ENCODE results near the gene RAPH1.

DNA sequence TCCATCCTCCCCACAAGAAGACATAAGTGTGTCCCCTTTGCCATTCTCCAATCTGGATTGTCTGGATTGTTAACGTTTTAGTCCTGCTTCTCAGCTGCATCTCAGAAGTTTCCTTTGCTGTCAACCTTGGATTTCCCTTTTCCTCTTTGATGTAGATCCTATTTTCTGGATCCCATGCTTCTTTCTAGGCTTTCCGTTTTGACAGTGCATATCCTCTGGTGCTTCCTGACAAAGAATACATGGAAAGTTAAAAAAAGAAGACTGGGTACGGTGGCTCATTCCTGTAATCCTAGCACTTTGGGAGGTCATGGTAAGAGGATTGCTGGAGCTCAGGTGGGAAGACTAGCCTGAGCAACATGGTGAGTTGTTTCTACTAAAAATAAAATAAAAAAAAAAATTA lies 180.1 kb downstream of the RAPH1 start:
- TF ChIP-seq, protein P1, sequence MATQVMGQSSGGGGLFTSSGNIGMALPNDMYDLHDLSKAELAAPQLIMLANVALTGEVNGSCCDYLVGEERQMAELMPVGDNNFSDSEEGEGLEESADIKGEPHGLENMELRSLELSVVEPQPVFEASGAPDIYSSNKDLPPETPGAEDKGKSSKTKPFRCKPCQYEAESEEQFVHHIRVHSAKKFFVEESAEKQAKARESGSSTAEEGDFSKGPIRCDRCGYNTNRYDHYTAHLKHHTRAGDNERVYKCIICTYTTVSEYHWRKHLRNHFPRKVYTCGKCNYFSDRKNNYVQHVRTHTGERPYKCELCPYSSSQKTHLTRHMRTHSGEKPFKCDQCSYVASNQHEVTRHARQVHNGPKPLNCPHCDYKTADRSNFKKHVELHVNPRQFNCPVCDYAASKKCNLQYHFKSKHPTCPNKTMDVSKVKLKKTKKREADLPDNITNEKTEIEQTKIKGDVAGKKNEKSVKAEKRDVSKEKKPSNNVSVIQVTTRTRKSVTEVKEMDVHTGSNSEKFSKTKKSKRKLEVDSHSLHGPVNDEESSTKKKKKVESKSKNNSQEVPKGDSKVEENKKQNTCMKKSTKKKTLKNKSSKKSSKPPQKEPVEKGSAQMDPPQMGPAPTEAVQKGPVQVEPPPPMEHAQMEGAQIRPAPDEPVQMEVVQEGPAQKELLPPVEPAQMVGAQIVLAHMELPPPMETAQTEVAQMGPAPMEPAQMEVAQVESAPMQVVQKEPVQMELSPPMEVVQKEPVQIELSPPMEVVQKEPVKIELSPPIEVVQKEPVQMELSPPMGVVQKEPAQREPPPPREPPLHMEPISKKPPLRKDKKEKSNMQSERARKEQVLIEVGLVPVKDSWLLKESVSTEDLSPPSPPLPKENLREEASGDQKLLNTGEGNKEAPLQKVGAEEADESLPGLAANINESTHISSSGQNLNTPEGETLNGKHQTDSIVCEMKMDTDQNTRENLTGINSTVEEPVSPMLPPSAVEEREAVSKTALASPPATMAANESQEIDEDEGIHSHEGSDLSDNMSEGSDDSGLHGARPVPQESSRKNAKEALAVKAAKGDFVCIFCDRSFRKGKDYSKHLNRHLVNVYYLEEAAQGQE (IDR thresholded peaks at IDR 0.05; ENCODE audit: borderline replicate concordance), result no peak
- TF ChIP-seq, protein P2, sequence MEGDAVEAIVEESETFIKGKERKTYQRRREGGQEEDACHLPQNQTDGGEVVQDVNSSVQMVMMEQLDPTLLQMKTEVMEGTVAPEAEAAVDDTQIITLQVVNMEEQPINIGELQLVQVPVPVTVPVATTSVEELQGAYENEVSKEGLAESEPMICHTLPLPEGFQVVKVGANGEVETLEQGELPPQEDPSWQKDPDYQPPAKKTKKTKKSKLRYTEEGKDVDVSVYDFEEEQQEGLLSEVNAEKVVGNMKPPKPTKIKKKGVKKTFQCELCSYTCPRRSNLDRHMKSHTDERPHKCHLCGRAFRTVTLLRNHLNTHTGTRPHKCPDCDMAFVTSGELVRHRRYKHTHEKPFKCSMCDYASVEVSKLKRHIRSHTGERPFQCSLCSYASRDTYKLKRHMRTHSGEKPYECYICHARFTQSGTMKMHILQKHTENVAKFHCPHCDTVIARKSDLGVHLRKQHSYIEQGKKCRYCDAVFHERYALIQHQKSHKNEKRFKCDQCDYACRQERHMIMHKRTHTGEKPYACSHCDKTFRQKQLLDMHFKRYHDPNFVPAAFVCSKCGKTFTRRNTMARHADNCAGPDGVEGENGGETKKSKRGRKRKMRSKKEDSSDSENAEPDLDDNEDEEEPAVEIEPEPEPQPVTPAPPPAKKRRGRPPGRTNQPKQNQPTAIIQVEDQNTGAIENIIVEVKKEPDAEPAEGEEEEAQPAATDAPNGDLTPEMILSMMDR (IDR thresholded peaks at IDR 0.05; ENCODE audit: poor library complexity, severe bottlenecking), result no peak
